ENCODE data around the gene RAD9A.

RAD9A gene

GRCh38 chr11:67409781-67410368 is 18.1 kb downstream of the RAD9A start:
- Mint-ChIP-seq H3K9me3 (no peaks in the 10 kb centered on the region), H3K36me3 (ENCODE audit: low read depth) (no peaks in the 10 kb centered on the region), H3K4me1 (ENCODE audit: low read depth) (peaks cover 62% of the 10 kb centered on the region), H3K27ac (no peak overlapping the region), H3K4me3 (peak overlapping the region; percentile 23), H3K27me3 (peaks cover 44% of the 10 kb centered on the region)
- intact Hi-C loops (cut with micrococcal nuclease) = no loop called here

GRCh38 chr11:67410369-67410831 is 18.6 kb downstream of the RAD9A start:
- H3K27ac Mint-ChIP-seq = no peak overlapping the region
- no peaks in the 10 kb centered on the region for H3K36me3 Mint-ChIP-seq (ENCODE audit: low read depth)
- H3K4me1 Mint-ChIP-seq (ENCODE audit: low read depth) = peaks cover 62% of the 10 kb centered on the region
- no peak overlapping the region for H3K4me3 Mint-ChIP-seq
- peaks cover 49% of the 10 kb centered on the region for H3K27me3 Mint-ChIP-seq
- H3K9me3 Mint-ChIP-seq = no peaks in the 10 kb centered on the region
- intact Hi-C loops (cut with micrococcal nuclease) = no loop called here

GRCh38 chr11:67410984-67411784 is 19.4 kb downstream of the RAD9A start:
- intact Hi-C loops (cut with micrococcal nuclease) = no loop called here
- peaks cover 60% of the 10 kb centered on the region for H3K4me1 Mint-ChIP-seq (ENCODE audit: low read depth)

GRCh38 chr11:67411785-67412152 is 20.0 kb downstream of the RAD9A start:
- Mint-ChIP-seq H3K4me3 (no peak overlapping the region), H3K27me3 (peaks cover 59% of the 10 kb centered on the region), H3K36me3 (ENCODE audit: low read depth) (no peaks in the 10 kb centered on the region), H3K27ac (no peak overlapping the region), H3K4me1 (ENCODE audit: low read depth) (peaks cover 60% of the 10 kb centered on the region), H3K9me3 (no peaks in the 10 kb centered on the region)
- intact Hi-C loops (cut with micrococcal nuclease) = no loop called here

More at GRCh38 chr11:67410984-67411784, 19.4 kb downstream of the RAD9A start:
- Mint-ChIP-seq H3K4me3 (no peak overlapping the region), H3K36me3 (ENCODE audit: low read depth) (no peaks in the 10 kb centered on the region), H3K27ac (no peak overlapping the region), H3K9me3 (no peaks in the 10 kb centered on the region), H3K27me3 (peaks cover 53% of the 10 kb centered on the region)

- Mint-ChIP-seq H3K4me3 (no peak overlapping the region), H3K9me3 (no peaks in the 10 kb centered on the region), H3K4me1 (ENCODE audit: low read depth) (peaks cover 58% of the 10 kb centered on the region), H3K36me3 (ENCODE audit: low read depth) (no peaks in the 10 kb centered on the region), H3K27me3 (peaks cover 67% of the 10 kb centered on the region), H3K27ac (no peak overlapping the region)
- intact Hi-C loops (cut with micrococcal nuclease) = no loop called here
These were observed 20.9 kb downstream of the RAD9A start for GRCh38 chr11:67412495-67413179.

- Mint-ChIP-seq H3K27me3 (peaks cover 74% of the 10 kb centered on the region), H3K9me3 (no peaks in the 10 kb centered on the region), H3K4me1 (ENCODE audit: low read depth) (peaks cover 56% of the 10 kb centered on the region), H3K4me3 (no peak overlapping the region), H3K36me3 (ENCODE audit: low read depth) (no peaks in the 10 kb centered on the region), H3K27ac (no peak overlapping the region)
- intact Hi-C loops (cut with micrococcal nuclease) = no loop called here
These were observed 21.6 kb downstream of the RAD9A start for GRCh38 chr11:67413266-67413849.

GRCh38 chr11:67415501-67416304 is 23.9 kb downstream of the RAD9A start, which contains the start of gene CARNS1:
TSS of gene CARNS1 (plus strand) at chr11:67415678. CDS start at chr11:67416200, 522 bp downstream.
- H3K4me3 Mint-ChIP-seq = peak within 1 kb of the TSS; percentile 34
- no peaks in the 10 kb centered on the region for H3K9me3 Mint-ChIP-seq
- peaks cover 64% of the 10 kb centered on the region for H3K4me1 Mint-ChIP-seq (ENCODE audit: low read depth)
- peaks cover 91% of the 10 kb centered on the region for H3K27me3 Mint-ChIP-seq
- intact Hi-C loops (cut with micrococcal nuclease) = no loop called here
- H3K36me3 Mint-ChIP-seq (ENCODE audit: low read depth) = no peaks in the 10 kb centered on the region
- H3K27ac Mint-ChIP-seq = no peak within 1 kb of the TSS

GRCh38 chr11:67416416-67417335 is 24.9 kb downstream of the RAD9A start:
- Mint-ChIP-seq H3K4me3 (peak overlapping the region; percentile 34), H3K27me3 (peaks cover 81% of the 10 kb centered on the region), H3K4me1 (ENCODE audit: low read depth) (peaks cover 69% of the 10 kb centered on the region), H3K36me3 (ENCODE audit: low read depth) (no peaks in the 10 kb centered on the region), H3K9me3 (no peaks in the 10 kb centered on the region), H3K27ac (no peak overlapping the region)
- intact Hi-C loops (cut with micrococcal nuclease) = no loop called here

GRCh38 chr11:67417425-67417824 is 25.6 kb downstream of the RAD9A start:
- H3K4me3 Mint-ChIP-seq = no peak overlapping the region
- H3K27ac Mint-ChIP-seq = no peak overlapping the region
- intact Hi-C loops (cut with micrococcal nuclease) = no loop called here
- H3K9me3 Mint-ChIP-seq = no peaks in the 10 kb centered on the region
- no peaks in the 10 kb centered on the region for H3K36me3 Mint-ChIP-seq (ENCODE audit: low read depth)
- H3K4me1 Mint-ChIP-seq (ENCODE audit: low read depth) = peaks cover 67% of the 10 kb centered on the region
- peaks cover 74% of the 10 kb centered on the region for H3K27me3 Mint-ChIP-seq

- Mint-ChIP-seq H3K27me3 (peaks cover 68% of the 10 kb centered on the region), H3K4me1 (ENCODE audit: low read depth) (peaks cover 63% of the 10 kb centered on the region), H3K27ac (no peak overlapping the region), H3K4me3 (peak overlapping the region; percentile 24), H3K9me3 (no peaks in the 10 kb centered on the region), H3K36me3 (ENCODE audit: low read depth) (no peaks in the 10 kb centered on the region)
- intact Hi-C loops (cut with micrococcal nuclease) = no loop called here
These were observed 26.9 kb downstream of the RAD9A start for GRCh38 chr11:67418476-67419281.

GRCh38 chr11:67419325-67420049 is 27.7 kb downstream of the RAD9A start:
- peak overlapping the region; percentile 76 for H3K4me3 Mint-ChIP-seq
- no peaks in the 10 kb centered on the region for H3K9me3 Mint-ChIP-seq
- intact Hi-C loops (cut with micrococcal nuclease) = loop anchor here (2.0 kb wide), 1 partner anchor 17 kb away; no protein-coding TSS in a partner anchor
- H3K36me3 Mint-ChIP-seq (ENCODE audit: low read depth) = no peaks in the 10 kb centered on the region
- H3K27ac Mint-ChIP-seq = no peak overlapping the region
- H3K27me3 Mint-ChIP-seq = peaks cover 60% of the 10 kb centered on the region
- H3K4me1 Mint-ChIP-seq (ENCODE audit: low read depth) = peaks cover 64% of the 10 kb centered on the region

Data from dendritic cell treated with granulocyte-macrophage colony-stimulating factor and Interleukin-4, amounts not matched to agents 40 ng/mL and 50 ng/mL, for 4 days (primary cell).